Stimulated activated CD8-positive, alpha-beta memory T cell treated with anti-CD3 and anti-CD28 coated beads, Interleukin-7, amount 100 ng/mL, for 1 hour (primary cell): ENCODE data around the gene MACO1.

ENCODE experiments used
- DNase-seq, 2 donors: peaks; one replicate each; pipeline ENCODE4 v3.0.0-alpha.2; 2020; ENCODE audit warnings: low read depth in 2 of 2

MACO1 gene

GRCh38 chr1:25541889-25542658 lies 111.4 kb downstream of the MACO1 start:
- DNase-seq = no peak

- no peak for DNase-seq
Observed at GRCh38 chr1:25543005-25543424, 112.3 kb downstream of the MACO1 start.

GRCh38 chr1:25543425-25544242 lies 112.9 kb downstream of the MACO1 start, which contains the start of gene LDLRAP1:
LDLRAP1 (plus strand) TSS chr1:25543606; CDS start chr1:25543699, 93 bp downstream.
- peak; percentile 27 to 30 for DNase-seq

- no peak for DNase-seq
Observed at GRCh38 chr1:25544243-25544764, 113.6 kb downstream of the MACO1 start.

- no peak for DNase-seq
Observed at GRCh38 chr1:25544819-25545218, 114.1 kb downstream of the MACO1 start.

- DNase-seq = no peak
Observed at GRCh38 chr1:25545767-25546166, 115.1 kb downstream of the MACO1 start.

- no peak for DNase-seq
Observed at GRCh38 chr1:25546193-25546592, 115.5 kb downstream of the MACO1 start.

- DNase-seq = no peak
Observed at GRCh38 chr1:25548601-25549000, 117.9 kb downstream of the MACO1 start.

GRCh38 chr1:25549273-25550154 lies 118.8 kb downstream of the MACO1 start:
- DNase-seq = peak in 1 of 2 donors; percentile 47
